Activated CD4-positive, alpha-beta T cell treated with anti-CD3 and anti-CD28 coated beads, Interleukin-2, amount 10 ng/mL, durations not matched to agents 7 days and 5 days (primary cell): Measurements from ENCODE around the gene UBTFL1. TPM values are rescaled to one million over a fixed set of nuclear protein-coding genes. Genes with fewer than 3 reads are reported as not detected.
"Not testable (repeated sequence)": the region's sequence is repeated elsewhere in the genome, so short reads cannot be mapped to it uniquely, and the experiment has no call there.

Source experiments
- CTCF ChIA-PET: fragments of 350-600 bp; sonication (Branson Sonifier 250); formaldehyde crosslinking; loops from one replicate; lab custom pipeline; 2021; ENCODE audit warnings: antibody characterized with exemption; lab: Charles Lee
- POLR2A ChIA-PET: fragments of 350-600 bp; sonication (Branson Sonifier 250); formaldehyde crosslinking; loops from one replicate; lab custom pipeline; 2021; ENCODE audit warnings: antibody characterized with exemption; lab: Charles Lee
- DNase-seq: peaks from one replicate; pipeline ENCODE4 v3.0.0-alpha.2; 2020
- H3K27ac Mint-ChIP-seq: one replicate; pipeline ENCODE4 v1.8.0; 2021; ENCODE audit warnings: mild to moderate bottlenecking, moderate library complexity, mixed read lengths
- H3K27me3 Mint-ChIP-seq: one replicate; pipeline ENCODE4 v1.8.0; 2021; ENCODE audit warnings: mixed read lengths
- H3K36me3 Mint-ChIP-seq: one replicate; pipeline ENCODE4 v1.8.0; 2021; ENCODE audit warnings: low read depth, mixed read lengths
- H3K4me1 Mint-ChIP-seq: one replicate; pipeline ENCODE4 v1.8.0; 2021; ENCODE audit warnings: mixed read lengths
- H3K4me3 Mint-ChIP-seq: one replicate; pipeline ENCODE4 v1.8.0; 2021; ENCODE audit warnings: mild to moderate bottlenecking, moderate library complexity, mixed read lengths
- H3K9me3 Mint-ChIP-seq: one replicate; pipeline ENCODE4 v1.8.0; 2021; ENCODE audit warnings: mixed read lengths
- total RNA-seq, 2 experiments: library from RNA; stranded (reverse); gene quantifications; one replicate each; pipeline ENCODE4 v1.2.3, GENCODE V29; 2021

The UBTFL1 gene, protein sequence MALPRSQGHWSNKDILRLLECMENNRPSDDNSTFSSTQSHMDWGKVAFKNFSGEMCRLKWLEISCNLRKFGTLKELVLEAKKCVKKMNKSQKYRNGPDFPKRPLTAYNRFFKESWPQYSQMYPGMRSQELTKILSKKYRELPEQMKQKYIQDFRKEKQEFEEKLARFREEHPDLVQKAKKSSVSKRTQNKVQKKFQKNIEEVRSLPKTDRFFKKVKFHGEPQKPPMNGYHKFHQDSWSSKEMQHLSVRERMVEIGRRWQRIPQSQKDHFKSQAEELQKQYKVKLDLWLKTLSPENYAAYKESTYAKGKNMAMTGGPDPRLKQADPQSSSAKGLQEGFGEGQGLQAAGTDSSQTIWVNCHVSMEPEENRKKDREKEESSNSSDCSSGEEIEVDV
- not detected for total RNA-seq

DNA sequence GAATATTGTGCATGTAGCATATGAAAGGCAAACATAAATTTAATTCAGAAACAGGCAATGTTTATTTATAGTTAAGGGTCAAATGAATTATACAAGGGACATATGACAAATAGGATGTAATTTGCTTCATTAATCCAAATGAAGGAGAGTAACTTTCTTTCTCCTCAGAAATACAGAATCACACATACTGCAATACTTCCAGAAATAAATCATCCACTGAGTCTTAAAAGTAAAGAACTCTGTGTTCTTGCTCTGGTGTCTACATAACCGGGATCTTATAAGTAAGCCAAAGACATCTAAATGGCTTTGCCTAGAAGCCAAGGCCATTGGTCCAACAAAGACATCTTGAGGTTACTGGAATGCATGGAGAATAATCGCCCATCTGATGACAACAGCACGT is at the start of gene UBTFL1:
Gene UBTFL1, plus strand, starts transcription at position 301 of the 400 bp plus-strand sequence. Its CDS starts 0 bp downstream, at position 301.
- H3K9me3 Mint-ChIP-seq, CTCF ChIA-PET, H3K27me3 Mint-ChIP-seq: not testable (repeated sequence)

DNA sequence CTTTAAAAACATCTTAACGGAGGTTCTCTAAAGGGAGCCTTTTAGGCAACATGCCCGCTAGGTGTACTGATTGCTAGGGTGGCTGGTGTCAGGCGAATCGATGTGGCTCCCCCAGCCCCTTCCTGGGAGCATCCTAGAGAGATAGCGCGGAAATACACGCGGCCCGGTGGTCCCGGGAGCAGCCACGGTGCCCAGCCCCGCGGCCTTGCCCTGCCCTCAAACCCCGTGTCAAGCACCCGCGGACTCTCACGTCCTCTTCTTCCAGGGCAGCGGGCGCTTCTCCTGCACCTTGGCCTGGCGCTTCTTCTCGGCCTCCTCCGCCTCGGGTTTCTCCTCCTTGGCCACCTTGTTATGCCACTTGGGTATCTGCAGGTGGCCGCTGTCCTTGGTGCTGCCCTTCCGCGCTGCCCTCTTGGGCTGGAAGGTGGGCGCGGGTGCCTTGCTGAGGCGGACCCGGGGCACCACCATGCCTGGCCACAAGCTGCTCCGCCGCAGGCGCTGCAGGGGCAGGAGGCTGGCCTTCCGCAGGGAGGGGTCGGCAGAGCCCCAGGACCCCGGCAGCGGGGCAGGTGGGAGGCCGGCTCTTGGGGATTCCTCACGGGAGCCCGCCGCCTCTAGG is 34.0 kb upstream of the UBTFL1 start:
- H3K27me3 Mint-ChIP-seq, H3K9me3 Mint-ChIP-seq, H3K36me3 Mint-ChIP-seq, H3K4me1 Mint-ChIP-seq, CTCF ChIA-PET, POLR2A ChIA-PET, DNase-seq, H3K4me3 Mint-ChIP-seq, H3K27ac Mint-ChIP-seq: not testable (repeated sequence)

More for the DNA sequence above, at the start of gene UBTFL1:
- POLR2A ChIA-PET, DNase-seq, H3K4me3 Mint-ChIP-seq, H3K27ac Mint-ChIP-seq, H3K36me3 Mint-ChIP-seq, H3K4me1 Mint-ChIP-seq: not testable (repeated sequence)

DNA sequence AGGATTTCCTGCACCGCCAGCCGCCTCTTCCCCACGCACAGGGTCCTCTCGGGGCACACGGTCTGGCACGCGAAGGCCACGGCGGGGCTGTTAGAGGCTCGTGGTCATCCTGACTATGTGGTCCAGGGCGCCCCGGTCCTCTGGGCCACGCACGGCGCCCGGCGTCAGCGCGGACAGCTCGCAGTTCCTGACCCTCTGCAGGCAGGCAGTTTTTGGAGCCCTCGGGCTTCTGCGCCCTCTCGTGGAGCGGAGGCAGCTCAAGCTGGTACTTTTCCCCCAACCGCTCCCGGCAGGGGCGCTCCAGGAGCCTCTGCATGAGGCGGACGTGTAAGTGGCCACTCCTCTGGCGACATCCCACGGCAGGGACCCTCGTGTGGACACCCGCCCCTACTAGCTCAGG is 33.4 kb upstream of the UBTFL1 start:
- POLR2A ChIA-PET, H3K27me3 Mint-ChIP-seq, H3K4me3 Mint-ChIP-seq, H3K27ac Mint-ChIP-seq, DNase-seq, H3K9me3 Mint-ChIP-seq, CTCF ChIA-PET, H3K4me1 Mint-ChIP-seq, H3K36me3 Mint-ChIP-seq: not testable (repeated sequence)

DNA sequence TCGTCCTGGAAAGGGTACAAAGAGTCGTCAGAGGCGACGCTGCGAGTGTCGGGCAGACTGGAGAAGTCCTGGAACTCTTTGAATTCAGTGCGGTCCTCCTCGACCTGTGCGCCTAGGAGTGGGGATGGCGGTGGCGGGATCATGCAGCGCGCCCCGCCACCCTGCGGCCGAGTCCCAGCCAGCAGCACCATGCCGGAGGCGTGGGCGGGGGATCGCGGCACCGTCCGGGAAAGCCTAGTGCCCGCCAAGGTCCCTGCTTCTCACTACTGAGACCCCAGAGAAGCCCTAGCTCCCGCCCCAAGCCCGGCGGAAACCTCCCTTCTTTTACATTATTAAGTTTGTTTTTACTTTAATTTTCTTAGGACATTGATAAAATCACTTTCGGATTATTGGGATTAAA is 32.2 kb upstream of the UBTFL1 start:
- POLR2A ChIA-PET, H3K36me3 Mint-ChIP-seq, CTCF ChIA-PET, H3K4me3 Mint-ChIP-seq, H3K27me3 Mint-ChIP-seq, H3K9me3 Mint-ChIP-seq, DNase-seq, H3K27ac Mint-ChIP-seq, H3K4me1 Mint-ChIP-seq: not testable (repeated sequence)

DNA sequence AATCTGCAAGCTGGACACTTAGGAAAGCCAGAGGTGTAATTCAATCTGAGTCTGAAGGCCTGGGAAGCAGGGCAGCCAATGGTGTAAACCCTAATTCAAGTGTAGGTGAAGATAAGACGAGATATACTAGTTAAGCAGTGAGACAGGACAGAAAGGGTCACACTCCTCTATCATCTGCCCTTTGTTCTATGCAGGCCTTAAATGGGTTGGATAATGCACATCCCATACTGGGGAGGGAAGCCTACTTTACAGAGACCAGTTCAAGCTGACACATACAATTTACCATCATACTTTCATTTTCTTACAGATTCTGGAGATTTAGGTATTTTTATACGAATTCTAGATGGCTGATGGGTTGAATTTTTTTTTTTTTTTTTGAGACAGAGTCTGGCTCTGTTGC is 3.0 kb downstream of the UBTFL1 start:
- POLR2A ChIA-PET, H3K27ac Mint-ChIP-seq, CTCF ChIA-PET, H3K36me3 Mint-ChIP-seq, H3K4me3 Mint-ChIP-seq, H3K4me1 Mint-ChIP-seq, DNase-seq, H3K27me3 Mint-ChIP-seq, H3K9me3 Mint-ChIP-seq: not testable (repeated sequence)

DNA sequence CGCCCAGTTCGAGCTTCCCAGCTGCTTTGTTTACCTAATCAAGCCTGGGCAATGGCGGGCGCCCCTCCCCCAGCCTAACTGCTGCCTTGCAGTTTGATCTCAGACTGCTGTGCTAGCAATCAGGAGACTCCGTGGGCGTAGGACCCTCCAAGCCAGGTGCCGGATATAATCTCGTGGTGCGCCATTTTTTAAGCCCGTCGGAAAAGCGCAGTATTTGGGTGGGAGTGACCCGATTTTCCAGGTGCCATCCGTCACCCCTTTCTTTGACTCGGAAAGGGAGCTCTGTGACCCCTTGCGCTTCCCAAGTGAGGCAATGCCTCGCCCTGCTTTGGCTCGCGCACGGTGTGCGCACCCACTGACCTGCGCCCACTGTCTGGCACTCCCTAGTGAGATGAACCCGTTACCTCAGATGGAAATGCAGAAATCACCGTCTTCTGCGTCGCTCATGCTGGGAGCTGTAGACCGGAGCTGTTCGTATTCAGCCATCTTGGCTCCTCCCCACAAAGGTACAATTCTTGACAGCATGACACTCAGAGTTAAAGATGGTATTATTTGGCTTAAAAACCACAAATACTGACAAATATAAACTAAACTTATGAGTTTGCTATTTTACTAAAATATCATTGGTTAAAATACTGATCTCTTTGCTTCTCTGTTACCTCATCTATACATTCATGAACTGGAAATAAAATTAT is 9.6 kb downstream of the UBTFL1 start:
- H3K27me3 Mint-ChIP-seq, H3K27ac Mint-ChIP-seq, CTCF ChIA-PET, H3K4me1 Mint-ChIP-seq, DNase-seq, H3K36me3 Mint-ChIP-seq, POLR2A ChIA-PET, H3K4me3 Mint-ChIP-seq, H3K9me3 Mint-ChIP-seq: not testable (repeated sequence)

DNA sequence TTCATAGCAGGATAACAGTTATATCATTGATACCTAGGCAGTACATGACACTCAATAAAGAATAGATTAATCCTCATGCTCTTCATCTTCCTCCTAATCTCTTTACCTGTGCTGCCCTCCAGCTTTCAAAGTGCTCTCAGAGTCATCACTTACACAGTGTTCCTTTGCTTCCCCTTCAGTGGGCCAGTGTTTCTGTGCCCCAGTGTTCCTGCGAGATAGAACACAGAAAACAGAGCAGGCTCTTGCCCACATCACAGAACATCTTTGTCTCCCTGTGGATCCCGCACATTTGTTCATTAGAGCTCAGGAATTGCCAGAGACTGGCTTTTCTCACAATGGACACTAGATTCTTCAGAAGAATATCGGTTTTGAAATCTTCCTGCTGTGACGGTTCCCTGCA is 12.5 kb downstream of the UBTFL1 start:
- DNase-seq, H3K36me3 Mint-ChIP-seq, H3K27me3 Mint-ChIP-seq, CTCF ChIA-PET, H3K4me3 Mint-ChIP-seq, H3K27ac Mint-ChIP-seq, POLR2A ChIA-PET, H3K9me3 Mint-ChIP-seq: not testable (repeated sequence)
- peaks cover 12% of the 10 kb centered on the region for H3K4me1 Mint-ChIP-seq

DNA sequence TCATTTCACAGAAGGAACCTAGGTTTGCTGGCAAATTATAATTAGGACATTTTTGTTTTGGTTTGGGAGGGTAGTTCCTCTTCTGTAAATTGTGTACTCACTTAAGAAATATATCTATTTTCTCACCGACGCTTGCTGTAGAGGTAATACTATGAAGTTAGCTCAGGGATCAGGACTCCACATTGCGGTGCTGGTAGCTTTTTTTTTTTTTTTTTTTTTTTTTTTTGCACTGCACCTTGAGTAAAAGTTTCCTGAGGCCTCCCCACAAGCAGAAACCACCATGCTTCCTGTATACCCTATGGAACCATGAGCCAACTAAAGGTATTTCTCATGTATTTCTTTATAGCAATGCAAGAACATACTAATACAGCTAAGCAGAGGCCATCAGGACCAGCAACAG is 14.7 kb downstream of the UBTFL1 start:
- Mint-ChIP-seq H3K27me3 (no peaks in the 10 kb centered on the region), H3K27ac (no peak overlapping the region), H3K9me3 (no peaks in the 10 kb centered on the region), H3K4me3 (no peak overlapping the region), H3K36me3 (no peaks in the 10 kb centered on the region), H3K4me1 (peaks cover 12% of the 10 kb centered on the region)
- CTCF ChIA-PET, result no interaction called here
- no peak for DNase-seq
- POLR2A ChIA-PET, result no interaction called here

DNA sequence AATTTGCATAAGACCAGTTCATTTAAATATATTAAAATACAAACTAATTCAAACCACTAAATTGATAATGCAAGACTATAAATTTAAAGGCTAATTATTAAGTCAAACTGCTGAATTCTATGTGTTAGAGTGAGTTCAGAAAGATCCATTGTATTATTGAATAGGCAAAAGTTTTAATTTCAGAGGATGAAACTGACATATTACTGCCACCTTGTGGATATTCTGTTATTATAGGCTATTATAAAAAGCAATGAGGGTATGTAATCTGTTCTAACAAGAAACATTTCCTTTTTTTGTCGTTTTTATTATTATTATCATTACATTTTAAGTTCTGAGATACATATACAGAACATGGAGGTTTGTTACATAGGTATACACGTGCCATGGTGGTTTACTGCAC is 27.8 kb downstream of the UBTFL1 start:
- Mint-ChIP-seq H3K4me3 (no peak overlapping the region), H3K9me3 (no peaks in the 10 kb centered on the region), H3K36me3 (no peaks in the 10 kb centered on the region), H3K4me1 (no peaks in the 10 kb centered on the region), H3K27ac (no peak overlapping the region), H3K27me3 (peaks cover 5% of the 10 kb centered on the region)
- ChIA-PET CTCF (no interaction called here), POLR2A (no interaction called here)
- no peak for DNase-seq

DNA sequence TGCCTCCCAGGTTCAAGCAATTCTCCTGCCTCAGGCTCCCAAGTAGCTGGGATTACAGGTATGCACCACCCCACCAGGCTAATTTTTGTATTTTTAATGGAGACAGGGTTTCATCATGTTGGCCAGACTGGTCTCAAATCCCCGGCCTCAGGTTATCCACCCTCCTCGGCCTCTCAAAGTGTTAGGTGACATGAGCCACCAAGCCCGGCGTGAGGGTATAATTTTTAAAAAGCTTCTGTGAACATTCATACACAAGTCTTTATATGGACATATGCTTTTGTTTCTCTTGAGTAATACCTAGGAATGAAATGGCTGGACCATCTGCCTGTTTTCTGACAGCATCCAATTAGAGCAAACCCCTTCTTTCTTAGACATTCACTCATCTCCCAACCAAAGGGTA is 34.4 kb downstream of the UBTFL1 start:
- H3K4me3 Mint-ChIP-seq, result no peak overlapping the region

DNA sequence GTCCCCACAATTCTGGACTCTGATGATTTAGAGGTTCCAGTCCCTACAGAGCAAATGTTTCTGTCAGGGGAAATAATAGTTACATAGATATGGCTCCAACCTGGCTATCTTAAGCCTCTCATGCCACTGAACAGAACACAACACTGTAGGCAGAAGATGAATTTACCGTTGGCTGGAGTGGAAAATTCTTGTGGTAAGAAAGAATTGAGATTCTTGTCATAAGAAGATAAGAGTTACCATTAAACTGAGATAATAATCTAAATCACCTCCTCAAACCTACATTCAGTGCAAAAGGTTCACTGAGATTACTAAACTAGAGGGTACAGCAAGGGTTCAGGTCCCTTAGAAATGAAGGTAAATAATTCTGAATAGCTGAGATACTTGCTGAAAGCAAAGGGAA is 38.6 kb downstream of the UBTFL1 start:
- Mint-ChIP-seq H3K27ac (no peak overlapping the region), H3K4me3 (no peak overlapping the region), H3K4me1 (no peaks in the 10 kb centered on the region), H3K27me3 (peaks cover 5% of the 10 kb centered on the region), H3K9me3 (no peaks in the 10 kb centered on the region), H3K36me3 (no peaks in the 10 kb centered on the region)
- ChIA-PET CTCF (no interaction called here), POLR2A (no interaction called here)
- no peak for DNase-seq

More for the DNA sequence above, 34.4 kb downstream of the UBTFL1 start:
- DNase-seq, result no peak
- ChIA-PET CTCF (no interaction called here), POLR2A (no interaction called here)
- Mint-ChIP-seq H3K27ac (no peak overlapping the region), H3K4me1 (no peaks in the 10 kb centered on the region), H3K36me3 (no peaks in the 10 kb centered on the region), H3K9me3 (no peaks in the 10 kb centered on the region), H3K27me3 (peaks cover 2% of the 10 kb centered on the region)

DNA sequence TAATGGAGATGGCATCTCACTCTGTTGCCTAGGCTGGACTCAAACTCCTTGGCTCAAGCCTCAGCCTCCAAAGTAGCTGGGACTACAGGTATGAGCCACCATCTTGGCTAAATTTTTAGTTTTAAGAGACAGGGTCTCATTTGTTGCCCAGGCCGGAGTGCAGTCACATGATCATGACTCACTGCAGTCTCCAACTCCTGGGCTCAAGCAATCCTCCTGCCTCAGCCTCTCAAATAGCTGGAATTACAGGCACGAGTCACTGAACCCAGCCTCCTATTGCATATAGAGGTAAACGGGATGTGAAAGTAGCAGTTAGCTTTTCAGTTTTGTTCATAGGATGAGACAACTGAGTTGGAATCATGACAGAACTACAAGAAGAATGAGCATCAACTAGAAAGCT is 39.2 kb downstream of the UBTFL1 start:
- Mint-ChIP-seq H3K27me3 (peaks cover 7% of the 10 kb centered on the region), H3K27ac (no peak overlapping the region), H3K4me3 (no peak overlapping the region), H3K9me3 (no peaks in the 10 kb centered on the region), H3K4me1 (no peaks in the 10 kb centered on the region), H3K36me3 (no peaks in the 10 kb centered on the region)
- POLR2A ChIA-PET, result no interaction called here
- CTCF ChIA-PET, result interaction anchor here (0.6 kb wide), 1 partner anchor 47 kb away, joined by 3 read pairs; no protein-coding TSS in a partner anchor
- DNase-seq, result no peak
